ENCODE results near the gene SIL1.
A peak's percentile ranks its signal among the peaks of the same experiment; 100 is the strongest.

The SIL1 gene

DNA sequence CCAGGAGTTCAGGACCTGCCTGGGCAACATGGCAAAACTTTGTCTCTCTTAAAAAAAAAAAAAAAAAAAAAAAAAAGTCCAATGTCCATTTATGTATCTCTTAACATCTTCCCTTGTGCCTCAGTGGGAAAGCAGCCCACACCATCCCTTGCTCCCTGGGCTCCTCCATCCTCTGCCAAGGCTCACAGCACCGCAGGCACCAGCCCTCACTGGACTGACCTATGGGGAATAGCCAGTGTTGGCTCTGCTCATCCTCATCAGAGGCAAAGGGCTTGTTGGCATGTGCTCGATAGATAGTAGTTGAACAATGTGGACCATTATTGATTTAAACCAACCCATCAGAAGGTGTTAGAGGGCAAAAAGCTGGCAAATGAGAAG, 261.2 kb downstream of the SIL1 start:
- TF ChIP-seq, protein P1, sequence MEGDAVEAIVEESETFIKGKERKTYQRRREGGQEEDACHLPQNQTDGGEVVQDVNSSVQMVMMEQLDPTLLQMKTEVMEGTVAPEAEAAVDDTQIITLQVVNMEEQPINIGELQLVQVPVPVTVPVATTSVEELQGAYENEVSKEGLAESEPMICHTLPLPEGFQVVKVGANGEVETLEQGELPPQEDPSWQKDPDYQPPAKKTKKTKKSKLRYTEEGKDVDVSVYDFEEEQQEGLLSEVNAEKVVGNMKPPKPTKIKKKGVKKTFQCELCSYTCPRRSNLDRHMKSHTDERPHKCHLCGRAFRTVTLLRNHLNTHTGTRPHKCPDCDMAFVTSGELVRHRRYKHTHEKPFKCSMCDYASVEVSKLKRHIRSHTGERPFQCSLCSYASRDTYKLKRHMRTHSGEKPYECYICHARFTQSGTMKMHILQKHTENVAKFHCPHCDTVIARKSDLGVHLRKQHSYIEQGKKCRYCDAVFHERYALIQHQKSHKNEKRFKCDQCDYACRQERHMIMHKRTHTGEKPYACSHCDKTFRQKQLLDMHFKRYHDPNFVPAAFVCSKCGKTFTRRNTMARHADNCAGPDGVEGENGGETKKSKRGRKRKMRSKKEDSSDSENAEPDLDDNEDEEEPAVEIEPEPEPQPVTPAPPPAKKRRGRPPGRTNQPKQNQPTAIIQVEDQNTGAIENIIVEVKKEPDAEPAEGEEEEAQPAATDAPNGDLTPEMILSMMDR (IDR thresholded peaks at IDR 0.05; ENCODE audit: borderline replicate concordance, insufficient read depth, low read depth, low read length): no peak
- no peak overlapping the region for H3K4me3 ChIP-seq (ENCODE audit: low read depth, low read length)

DNA sequence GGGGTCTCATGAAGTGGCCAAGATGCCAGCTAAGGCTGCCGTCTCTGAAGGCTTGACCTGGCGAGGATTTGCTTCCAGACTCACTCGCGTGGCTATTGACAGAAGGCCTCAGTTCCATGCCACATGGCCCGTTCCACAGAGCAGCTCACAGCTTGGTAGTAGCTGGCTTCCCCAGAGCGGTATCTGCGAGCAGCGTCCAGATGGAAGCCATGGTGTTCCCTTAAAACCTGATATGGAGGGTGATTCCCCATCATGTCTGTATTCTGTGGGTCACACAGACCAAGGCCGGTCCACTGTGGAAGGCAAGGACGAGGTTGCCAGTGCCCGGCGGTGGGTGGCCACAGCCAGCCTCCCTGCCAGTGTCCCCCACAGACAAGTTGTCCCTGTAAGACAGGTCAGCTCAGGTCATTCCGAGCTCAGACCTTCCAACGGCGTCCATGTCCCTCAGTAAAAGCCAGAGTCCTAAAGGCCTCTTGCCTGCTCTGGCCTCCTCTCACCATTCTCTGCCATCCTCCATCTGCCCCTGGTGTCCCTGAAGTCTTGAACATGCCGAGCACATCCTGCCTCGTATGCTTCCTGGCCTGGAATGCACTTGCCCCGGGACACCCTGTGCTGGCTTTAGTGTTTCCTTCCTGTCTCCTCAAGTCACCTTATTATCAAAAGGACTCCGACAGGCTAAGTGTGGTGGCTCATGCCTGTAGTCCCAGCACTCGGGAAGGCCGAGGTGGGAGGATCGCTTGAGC, 261.8 kb downstream of the SIL1 start:
- TF ChIP-seq, protein P1 (IDR thresholded peaks at IDR 0.05; ENCODE audit: borderline replicate concordance, insufficient read depth, low read depth, low read length): no peak
- H3K4me3 ChIP-seq (ENCODE audit: low read depth, low read length): no peak overlapping the region

DNA sequence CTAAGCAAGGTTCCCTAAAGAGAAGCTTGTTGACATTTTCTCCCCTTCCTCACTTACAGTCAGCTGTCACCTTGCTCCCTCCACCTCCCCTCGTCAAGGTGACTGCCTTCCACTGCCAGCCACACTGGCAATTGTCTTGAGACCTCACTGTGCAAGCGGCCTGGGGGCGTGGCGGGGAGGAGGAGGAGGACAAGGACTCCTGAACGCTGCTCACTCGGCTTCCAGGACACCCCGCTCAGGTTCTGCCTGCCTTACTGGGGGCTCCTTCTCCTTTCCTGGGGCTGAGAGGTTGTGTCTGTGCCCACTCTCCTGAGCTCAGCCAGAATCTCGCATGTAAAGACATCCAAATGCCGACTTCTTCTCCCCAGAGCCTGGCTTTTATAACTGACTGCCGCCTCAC, 262.7 kb downstream of the SIL1 start:
- no peak overlapping the region for H3K4me3 ChIP-seq (ENCODE audit: low read depth, low read length)
- TF ChIP-seq, protein P1 (IDR thresholded peaks at IDR 0.05; ENCODE audit: borderline replicate concordance, insufficient read depth, low read depth, low read length): no peak

DNA sequence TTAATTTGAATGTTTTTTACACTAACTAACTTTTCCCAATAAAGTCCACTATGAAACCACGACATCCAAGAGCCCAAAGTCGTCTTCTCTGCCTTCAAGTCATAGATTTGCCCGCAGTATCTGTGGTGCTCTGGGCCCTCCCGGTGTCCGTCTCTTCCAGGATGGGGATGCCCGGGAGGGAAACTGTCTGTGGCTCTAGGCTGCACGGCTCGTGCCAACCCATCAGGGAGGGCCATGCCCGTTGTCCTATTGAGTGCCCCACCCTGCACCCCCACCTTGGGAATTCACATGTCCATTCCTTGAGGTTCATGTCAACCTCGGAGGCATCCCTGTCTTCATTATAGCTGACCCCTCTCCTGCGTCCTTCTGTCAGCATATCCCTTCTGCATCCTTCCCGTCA, 263.2 kb downstream of the SIL1 start:
- TF ChIP-seq, protein P1 (IDR thresholded peaks at IDR 0.05; ENCODE audit: borderline replicate concordance, insufficient read depth, low read depth, low read length): no peak
- H3K4me3 ChIP-seq (ENCODE audit: low read depth, low read length): no peak overlapping the region

DNA sequence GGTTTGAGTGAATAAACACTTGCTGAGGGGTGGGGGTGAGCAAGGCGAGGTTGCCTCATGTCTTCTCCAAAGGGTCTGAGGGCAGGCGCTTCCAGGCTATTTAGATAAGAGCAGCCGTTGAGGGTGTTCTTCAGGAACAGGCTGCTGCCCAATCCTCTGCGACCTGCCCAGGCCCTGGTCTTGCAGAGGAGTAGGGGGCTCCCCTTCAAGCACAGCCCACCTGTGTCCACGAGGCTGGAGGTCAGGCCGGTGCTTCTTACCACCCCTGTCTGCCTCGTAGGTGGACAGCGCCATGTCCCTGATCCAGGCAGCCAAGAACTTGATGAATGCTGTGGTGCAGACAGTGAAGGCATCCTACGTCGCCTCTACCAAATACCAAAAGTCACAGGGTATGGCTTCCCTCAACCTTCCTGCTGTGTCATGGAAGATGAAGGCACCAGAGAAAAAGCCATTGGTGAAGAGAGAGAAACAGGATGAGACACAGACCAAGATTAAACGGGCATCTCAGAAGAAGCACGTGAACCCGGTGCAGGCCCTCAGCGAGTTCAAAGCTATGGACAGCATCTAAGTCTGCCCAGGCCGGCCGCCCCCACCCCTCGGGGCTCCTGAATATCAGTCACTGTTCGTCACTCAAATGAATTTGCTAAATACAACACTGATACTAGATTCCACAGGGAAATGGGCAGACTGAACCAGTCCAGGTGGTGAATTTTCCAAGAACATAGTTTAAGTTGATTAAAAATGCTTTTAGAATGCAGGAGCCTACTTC, 264.5 kb downstream of the SIL1 start:
- TF ChIP-seq, protein P1 (IDR thresholded peaks at IDR 0.05; ENCODE audit: borderline replicate concordance, insufficient read depth, low read depth, low read length): no peak

DNA sequence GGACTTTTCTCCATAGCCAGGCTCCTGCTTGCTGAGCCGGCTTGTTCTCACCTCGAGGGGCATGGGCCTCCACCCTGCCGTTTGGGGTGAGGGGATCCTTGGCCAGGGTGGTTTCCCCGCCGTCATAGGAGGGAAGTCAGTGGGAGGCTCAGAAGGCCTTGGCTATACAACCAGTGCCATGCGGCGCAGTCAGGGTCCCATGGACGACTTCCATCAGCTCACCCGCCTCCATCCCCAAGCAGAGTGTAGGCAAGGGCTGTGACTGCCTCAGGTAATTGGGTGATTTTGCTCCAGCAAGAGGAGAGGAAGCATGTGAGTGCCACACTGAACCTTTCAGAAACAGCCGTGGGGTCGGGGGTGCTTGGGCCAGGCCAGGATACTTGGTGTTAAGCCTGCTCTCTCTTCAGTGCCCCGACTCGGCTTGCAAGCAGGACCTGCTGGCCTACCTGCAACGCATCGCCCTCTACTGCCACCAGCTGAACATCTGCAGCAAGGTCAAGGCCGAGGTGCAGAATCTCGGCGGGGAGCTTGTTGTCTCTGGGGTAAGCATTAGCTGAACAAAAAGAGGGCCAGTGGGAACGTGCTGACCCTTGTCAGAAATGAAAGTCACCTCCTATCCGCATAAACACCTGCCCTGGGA, 265.9 kb downstream of the SIL1 start:
- H3K4me3 ChIP-seq (ENCODE audit: low read depth, low read length): no peak overlapping the region
- TF ChIP-seq, protein P1 (IDR thresholded peaks at IDR 0.05; ENCODE audit: borderline replicate concordance, insufficient read depth, low read depth, low read length): 0 out of 2 replicates have a peak, but pooled peaks have one; percentile 23

More for the DNA sequence above, 264.5 kb downstream of the SIL1 start:
- no peak overlapping the region for H3K4me3 ChIP-seq (ENCODE audit: low read depth, low read length)
